HCT116 (cell line): ENCODE measurements around the gene SYTL3.

Source experiments
- ATF3 ChIP-seq: IDR thresholded peaks from 2 replicates; pipeline ENCODE4 v1.6.1; 2012
- CEBPB ChIP-seq: IDR thresholded peaks from 2 replicates; pipeline ENCODE4 v1.6.1; 2012; ENCODE audit warnings: low read depth
- CTCF ChIP-seq, 3 experiments: fragments of 200-600 bp in 1 of 3; sonication (generic) in 1 of 3; IDR thresholded peaks in 2 of 3; conservative IDR thresholded peaks in 1 of 3; 2 replicates each; pipeline ENCODE4 v1.5.1; 2012 to 2017; ENCODE audit warnings: low read depth in 2 of 3, low read length in 2 of 3, antibody characterized with exemption in 1 of 3, borderline replicate concordance in 1 of 3, control low read depth in 1 of 3, mild to moderate bottlenecking in 1 of 3, mixed read lengths in 1 of 3, mixed run types in 1 of 3, moderate library complexity in 1 of 3; ENCODE audit not compliant: insufficient read depth in 1 of 3
- EZH2 ChIP-seq: fragments of 200-600 bp; sonication (generic); IDR thresholded peaks from 2 replicates; pipeline ENCODE4 v1.6.1; 2017; ENCODE audit warnings: antibody characterized with exemption, mixed run types
- EZH2phosphoT487 ChIP-seq: fragments of 200-600 bp; IDR thresholded peaks from 2 replicates; pipeline ENCODE4 v1.6.1; 2018; ENCODE audit warnings: antibody characterized with exemption, borderline replicate concordance
- JUND ChIP-seq: IDR thresholded peaks from 2 replicates; pipeline ENCODE4 v1.6.1; 2012
- POLR2A ChIP-seq: IDR thresholded peaks from 2 replicates; pipeline ENCODE4 v1.7.0; 2011; ENCODE audit warnings: borderline replicate concordance; ENCODE audit not compliant: insufficient read depth, insufficient read length; ENCODE audit errors: extremely low read depth
- POLR2AphosphoS5 ChIP-seq: IDR thresholded peaks from 2 replicates; pipeline ENCODE4 v1.6.1; 2011; ENCODE audit warnings: mild to moderate bottlenecking, low read depth, low read length, moderate library complexity
- RAD21 ChIP-seq: IDR thresholded peaks from 2 replicates; pipeline ENCODE4 v1.6.1; 2012; ENCODE audit warnings: low read depth, mild to moderate bottlenecking
- SIN3A ChIP-seq: IDR thresholded peaks from 2 replicates; pipeline ENCODE4 v1.6.1; 2012; ENCODE audit warnings: low read depth
- SRF ChIP-seq: IDR thresholded peaks from 2 replicates; pipeline ENCODE4 v1.6.1; 2012; ENCODE audit warnings: low read depth
- YY1 ChIP-seq: IDR thresholded peaks from 2 replicates; pipeline ENCODE4 v1.6.1; 2011; ENCODE audit warnings: low read length, low read depth, moderate library complexity, mild to moderate bottlenecking; ENCODE audit not compliant: insufficient replicate concordance; ENCODE audit errors: extremely low read depth
- ZBTB33 ChIP-seq: IDR thresholded peaks from 2 replicates; pipeline ENCODE4 v1.6.1; 2011; ENCODE audit warnings: mild to moderate bottlenecking, low read length, moderate library complexity; ENCODE audit not compliant: insufficient replicate concordance; ENCODE audit errors: extremely low read depth
- ZNF274 ChIP-seq: fragments of 200-500 bp; sonication (Bioruptor generic); IDR thresholded peaks from 2 replicates; pipeline ENCODE4 v1.6.1; 2014; ENCODE audit warnings: mild to moderate bottlenecking, low read depth, low read length, inconsistent platforms

GRCh38 chr6:158769771-158770432 is 120.0 kb downstream of the SYTL3 start:
- TF ChIP-seq YY1 (no peak), CTCF (IDR thresholded peaks at IDR 0.05 in 2 of 3, conservative IDR thresholded peaks at IDR 0.05 in 1 of 3; ENCODE audit: borderline replicate concordance in 1 of 3, insufficient read depth in 1 of 3, low read depth in 2 of 3, low read length in 2 of 3) (no peak), SIN3A (no peak), POLR2AphosphoS5 (no peak), RAD21 (no peak), POLR2A (no peak), EZH2 (no peak), ZBTB33 (no peak), CEBPB (no peak), JUND (no peak), ZNF274 (no peak), SRF (no peak), EZH2phosphoT487 (no peak), ATF3 (no peak)
